Measurements from ENCODE around the gene TLR9. TPM values are rescaled to one million over a fixed set of nuclear protein-coding genes. Genes with fewer than 3 reads are reported as not detected.

Gene TLR9
- total and polyA plus RNA-seq, 2 donors (not counting 1 experiment from before 2014, with no cell fraction given) = under 0.01 TPM; not detected in 1

DNA sequence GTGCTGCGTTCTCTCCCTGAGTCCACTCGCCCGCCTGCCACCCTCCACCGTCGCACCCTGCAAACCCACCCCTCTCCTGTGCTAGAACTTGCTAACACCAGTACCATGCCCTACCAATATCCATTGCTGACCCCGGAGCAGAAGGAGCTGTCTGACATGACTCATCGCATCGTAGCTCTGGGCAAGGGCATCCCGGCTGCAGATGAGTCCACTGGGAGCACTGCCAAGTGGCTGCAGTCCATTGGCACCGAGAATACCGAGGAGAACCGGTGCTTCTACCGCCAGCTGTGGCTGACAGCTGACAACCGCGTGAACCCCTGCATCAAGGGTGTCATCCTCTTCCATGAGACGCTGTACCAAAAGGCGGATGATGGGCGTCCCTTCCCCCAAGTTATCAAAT, 32.4 kb downstream of the TLR9 start:
- TF ChIP-seq EZH2 (IDR thresholded peaks at IDR 0.05; ENCODE audit: low read length, missing control alignments) = no peak
- TF ChIP-seq, protein P1, sequence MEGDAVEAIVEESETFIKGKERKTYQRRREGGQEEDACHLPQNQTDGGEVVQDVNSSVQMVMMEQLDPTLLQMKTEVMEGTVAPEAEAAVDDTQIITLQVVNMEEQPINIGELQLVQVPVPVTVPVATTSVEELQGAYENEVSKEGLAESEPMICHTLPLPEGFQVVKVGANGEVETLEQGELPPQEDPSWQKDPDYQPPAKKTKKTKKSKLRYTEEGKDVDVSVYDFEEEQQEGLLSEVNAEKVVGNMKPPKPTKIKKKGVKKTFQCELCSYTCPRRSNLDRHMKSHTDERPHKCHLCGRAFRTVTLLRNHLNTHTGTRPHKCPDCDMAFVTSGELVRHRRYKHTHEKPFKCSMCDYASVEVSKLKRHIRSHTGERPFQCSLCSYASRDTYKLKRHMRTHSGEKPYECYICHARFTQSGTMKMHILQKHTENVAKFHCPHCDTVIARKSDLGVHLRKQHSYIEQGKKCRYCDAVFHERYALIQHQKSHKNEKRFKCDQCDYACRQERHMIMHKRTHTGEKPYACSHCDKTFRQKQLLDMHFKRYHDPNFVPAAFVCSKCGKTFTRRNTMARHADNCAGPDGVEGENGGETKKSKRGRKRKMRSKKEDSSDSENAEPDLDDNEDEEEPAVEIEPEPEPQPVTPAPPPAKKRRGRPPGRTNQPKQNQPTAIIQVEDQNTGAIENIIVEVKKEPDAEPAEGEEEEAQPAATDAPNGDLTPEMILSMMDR (conservative IDR thresholded peaks at IDR 0.05 in 1 of 2, IDR thresholded peaks at IDR 0.05 in 1 of 2; ENCODE audit: low read depth in 1 of 2, low read length in 2 of 2) = no peak
- Histone ChIP-seq H3K9me3 (ENCODE audit: control insufficient read depth, insufficient read depth, low read depth, low read length) (no peaks in the 10 kb centered on the region), H3K79me2 (ENCODE audit: control insufficient read depth, insufficient read depth, low read length) (peaks cover under 1% of the 10 kb centered on the region), H4K20me1 (ENCODE audit: control insufficient read depth, extremely low read depth, insufficient read depth, low read length) (no peaks in the 10 kb centered on the region), H3K4me3 (replicated peaks in 1 of 4; ENCODE audit: control extremely low read depth in 1 of 4, insufficient read depth in 1 of 4, low read depth in 3 of 4, low read length in 4 of 4) (no peak overlapping the region), H3K4me1 (ENCODE audit: control insufficient read depth, extremely low read depth, insufficient read depth, low read length) (peaks cover 40% of the 10 kb centered on the region), H3K36me3 (ENCODE audit: control insufficient read depth, insufficient read depth, low read length) (no peaks in the 10 kb centered on the region), H3K9ac (ENCODE audit: insufficient read depth, low read length) (no peak overlapping the region), H3K27me3 (ENCODE audit: control insufficient read depth, insufficient read depth, low read length) (no peaks in the 10 kb centered on the region), H3K4me2 (ENCODE audit: extremely low read depth, insufficient read depth, low read length) (no peak overlapping the region), H3K27ac (ENCODE audit: insufficient read depth, low read length) (no peak overlapping the region), H2AFZ (ENCODE audit: low read length) (no peak overlapping the region)
- peak; percentile 25 to 49 for DNase-seq (ENCODE audit: low read depth in 2 of 2)

DNA sequence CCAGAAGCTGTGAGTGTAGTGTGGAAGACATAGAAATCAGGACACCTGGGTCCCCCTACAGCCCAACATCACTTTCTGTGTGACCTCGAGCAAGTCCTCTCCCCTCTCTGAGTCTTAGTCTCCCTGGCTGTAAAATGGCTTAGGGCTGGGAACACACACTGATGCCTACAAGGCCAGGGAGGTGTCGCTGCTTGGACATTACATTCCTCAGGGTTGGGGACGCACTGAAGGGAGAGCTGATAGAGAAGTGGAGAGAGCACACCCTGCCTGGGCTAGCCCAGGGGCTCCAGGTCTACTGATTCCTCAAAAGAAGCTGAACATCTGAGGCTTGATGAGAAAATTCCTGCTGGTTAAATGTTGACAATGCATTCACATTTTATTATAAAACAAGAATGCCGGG, 33.8 kb downstream of the TLR9 start:
- Histone ChIP-seq H3K79me2 (ENCODE audit: control insufficient read depth, insufficient read depth, low read length) (no peaks in the 10 kb centered on the region), H2AFZ (ENCODE audit: low read length) (no peak overlapping the region)

DNA sequence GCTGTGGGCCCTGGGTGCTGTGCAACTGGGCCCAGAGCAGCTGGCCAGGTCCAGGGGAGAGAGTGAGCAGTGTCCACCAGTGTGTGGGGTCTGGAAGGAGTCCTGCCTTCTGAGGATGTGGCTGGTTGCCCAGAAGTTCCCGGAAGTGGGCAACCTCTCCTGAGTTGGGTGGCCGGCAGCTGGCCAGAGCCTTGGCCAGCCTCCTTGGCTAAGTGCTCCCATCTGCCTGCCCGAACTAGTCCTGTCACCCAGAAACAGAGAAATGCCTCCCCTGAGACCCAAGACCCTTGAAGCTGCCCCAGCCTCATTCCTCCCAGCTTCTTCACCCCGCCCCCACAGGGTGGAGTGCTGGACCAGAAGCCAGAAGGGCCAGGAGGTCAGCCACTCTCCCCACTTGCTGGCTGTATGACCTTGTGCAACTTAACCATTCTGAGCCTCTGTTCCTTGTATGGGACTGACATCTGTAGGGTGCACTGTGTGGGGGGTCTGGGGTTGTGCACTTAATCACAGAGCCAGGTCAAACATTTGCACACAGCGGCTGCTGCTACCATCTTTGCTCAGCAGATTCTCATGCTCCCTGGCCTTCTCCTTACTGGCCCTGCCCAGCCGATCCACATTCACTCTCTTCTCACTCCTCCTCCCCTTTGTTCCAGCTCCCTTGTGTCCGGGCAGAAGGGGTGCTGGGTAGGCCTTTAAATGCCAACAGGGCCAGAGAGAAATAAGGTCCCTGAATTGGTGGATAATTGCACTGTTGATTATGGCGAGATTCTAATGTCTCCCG, 35.0 kb downstream of the TLR9 start:
- no peak overlapping the region for H3K27ac ChIP-seq (ENCODE audit: insufficient read depth, low read length)
- no peak overlapping the region for H3K4me2 ChIP-seq (ENCODE audit: extremely low read depth, insufficient read depth, low read length)

More for the DNA sequence above, 33.8 kb downstream of the TLR9 start:
- H3K4me3 ChIP-seq (replicated peaks in 1 of 4; ENCODE audit: control extremely low read depth in 1 of 4, insufficient read depth in 1 of 4, low read depth in 3 of 4, low read length in 4 of 4) = no peak overlapping the region
- DNase-seq (ENCODE audit: low read depth in 2 of 2) = no peak
- TF ChIP-seq, protein P1 (conservative IDR thresholded peaks at IDR 0.05 in 1 of 2, IDR thresholded peaks at IDR 0.05 in 1 of 2; ENCODE audit: low read depth in 1 of 2, low read length in 2 of 2) = no peak
- TF ChIP-seq EZH2 (IDR thresholded peaks at IDR 0.05; ENCODE audit: low read length, missing control alignments) = no peak
- no peak overlapping the region for H3K27ac ChIP-seq (ENCODE audit: insufficient read depth, low read length)
- H3K9me3 ChIP-seq (ENCODE audit: control insufficient read depth, insufficient read depth, low read depth, low read length) = no peaks in the 10 kb centered on the region
- no peak overlapping the region for H3K9ac ChIP-seq (ENCODE audit: insufficient read depth, low read length)
- no peak overlapping the region for H3K4me2 ChIP-seq (ENCODE audit: extremely low read depth, insufficient read depth, low read length)
- H3K36me3 ChIP-seq (ENCODE audit: control insufficient read depth, insufficient read depth, low read length) = no peaks in the 10 kb centered on the region
- H3K27me3 ChIP-seq (ENCODE audit: control insufficient read depth, insufficient read depth, low read length) = no peaks in the 10 kb centered on the region
- no peaks in the 10 kb centered on the region for H4K20me1 ChIP-seq (ENCODE audit: control insufficient read depth, extremely low read depth, insufficient read depth, low read length)
- peaks cover 29% of the 10 kb centered on the region for H3K4me1 ChIP-seq (ENCODE audit: control insufficient read depth, extremely low read depth, insufficient read depth, low read length)

More for the DNA sequence above, 35.0 kb downstream of the TLR9 start:
- H3K4me1 ChIP-seq (ENCODE audit: control insufficient read depth, extremely low read depth, insufficient read depth, low read length) = peaks cover 21% of the 10 kb centered on the region
- H3K27me3 ChIP-seq (ENCODE audit: control insufficient read depth, insufficient read depth, low read length) = no peaks in the 10 kb centered on the region
- H3K9me3 ChIP-seq (ENCODE audit: control insufficient read depth, insufficient read depth, low read depth, low read length) = no peaks in the 10 kb centered on the region
- no peaks in the 10 kb centered on the region for H4K20me1 ChIP-seq (ENCODE audit: control insufficient read depth, extremely low read depth, insufficient read depth, low read length)
- no peak overlapping the region for H3K9ac ChIP-seq (ENCODE audit: insufficient read depth, low read length)
- TF ChIP-seq, protein P1 (conservative IDR thresholded peaks at IDR 0.05 in 1 of 2, IDR thresholded peaks at IDR 0.05 in 1 of 2; ENCODE audit: low read depth in 1 of 2, low read length in 2 of 2) = no peak
- TF ChIP-seq EZH2 (IDR thresholded peaks at IDR 0.05; ENCODE audit: low read length, missing control alignments) = no peak
- no peaks in the 10 kb centered on the region for H3K36me3 ChIP-seq (ENCODE audit: control insufficient read depth, insufficient read depth, low read length)
- no peaks in the 10 kb centered on the region for H3K79me2 ChIP-seq (ENCODE audit: control insufficient read depth, insufficient read depth, low read length)
- H2AFZ ChIP-seq (ENCODE audit: low read length) = no peak overlapping the region
- DNase-seq (ENCODE audit: low read depth in 2 of 2) = peak; percentile 63 to 92
- H3K4me3 ChIP-seq (replicated peaks in 1 of 4; ENCODE audit: control extremely low read depth in 1 of 4, insufficient read depth in 1 of 4, low read depth in 3 of 4, low read length in 4 of 4) = no peak overlapping the region

Data from fibroblast of lung (primary cell).